Hepatocyte (in vitro differentiated cells): Measurements from ENCODE around the gene CHKA. TPM values are rescaled to one million over a fixed set of nuclear protein-coding genes. Genes with fewer than 3 reads are reported as not detected.

Experiments used
- DNase-seq: peaks from one replicate; pipeline ENCODE4 v3.0.0-alpha.2; 2016; ENCODE audit warnings: low spot score
- H2AFZ ChIP-seq: fragments of 200-600 bp; sonication (generic); 2 replicates; pipeline ENCODE4 v1.6.0; 2016; ENCODE audit warnings: antibody characterized with exemption, mild to moderate bottlenecking
- H3K27ac ChIP-seq: fragments of 200-600 bp; sonication (generic); 2 replicates; pipeline ENCODE4 v1.5.1; 2016; ENCODE audit warnings: mild to moderate bottlenecking
- H3K27me3 ChIP-seq: fragments of 200-600 bp; sonication (generic); 2 replicates; pipeline ENCODE4 v1.6.1; 2016
- H3K36me3 ChIP-seq: fragments of 200-600 bp; sonication (generic); replicated peaks from 2 replicates; pipeline ENCODE4 v1.5.1; 2016; ENCODE audit warnings: low read depth; ENCODE audit not compliant: insufficient read depth
- H3K4me1 ChIP-seq: fragments of 200-600 bp; sonication (generic); 2 replicates; pipeline ENCODE4 v1.5.1; 2016; ENCODE audit warnings: mild to moderate bottlenecking, moderate library complexity; ENCODE audit not compliant: insufficient read depth
- H3K4me2 ChIP-seq: fragments of 200-600 bp; sonication (generic); 2 replicates; pipeline ENCODE4 v1.6.0; 2016
- H3K4me3 ChIP-seq: fragments of 200-600 bp; sonication (generic); 2 replicates; pipeline ENCODE4 v1.5.1; 2016; ENCODE audit warnings: mild to moderate bottlenecking
- H3K79me2 ChIP-seq: fragments of 200-600 bp; sonication (generic); 2 replicates; pipeline ENCODE4 v1.6.0; 2017; ENCODE audit warnings: mild to moderate bottlenecking
- H3K9me2 ChIP-seq: fragments of 200-600 bp; sonication (generic); replicated peaks from 2 replicates; pipeline ENCODE4 v1.6.0; 2017; ENCODE audit warnings: mild to moderate bottlenecking; ENCODE audit not compliant: insufficient read depth
- H3K9me3 ChIP-seq: fragments of 200-600 bp; sonication (generic); 2 replicates; pipeline ENCODE4 v1.5.1; 2016; ENCODE audit warnings: low read depth, mild to moderate bottlenecking
- H4K20me1 ChIP-seq: fragments of 200-600 bp; sonication (generic); 2 replicates; pipeline ENCODE4 v1.6.0; 2016; ENCODE audit warnings: mild to moderate bottlenecking; ENCODE audit not compliant: insufficient read depth, poor library complexity, severe bottlenecking
- CTCF ChIP-seq: fragments of 200-600 bp; sonication (generic); IDR thresholded peaks from 2 replicates; pipeline ENCODE4 v1.5.1; 2016; ENCODE audit warnings: antibody characterized with exemption, mild to moderate bottlenecking; ENCODE audit not compliant: poor library complexity
- EZH2 ChIP-seq: fragments of 200-600 bp; sonication (generic); IDR thresholded peaks from 2 replicates; pipeline ENCODE4 v1.6.1; 2016; ENCODE audit warnings: antibody characterized with exemption, mild to moderate bottlenecking, borderline replicate concordance
- EZH2phosphoT487 ChIP-seq: fragments of 200-600 bp; sonication (generic); IDR thresholded peaks from one replicate; pipeline ENCODE4 v1.6.1; 2018; ENCODE audit warnings: antibody characterized with exemption, mild to moderate bottlenecking, low read depth, moderate library complexity; ENCODE audit not compliant: unreplicated experiment, severe bottlenecking
- WGBS: methylation state at CpG from one replicate; pipeline ENCODE4 v1.1.6; 2016; ENCODE audit warnings: low lambda C conversion rate; ENCODE audit errors: missing lambda C conversion rate; 5-methylcytosine and 5-hydroxymethylcytosine counted together
- polyA plus RNA-seq: library from polyadenylated mRNA; unstranded; fragments of >200 nt; fragmentation: Nextera tagmentation; extraction: Ambion mirVana; gene quantifications from 2 replicates; pipeline ENCODE4 v1.2.1, GENCODE V29; 2016
- total RNA-seq: library from RNA; depleted of rRNA; stranded (reverse); fragments of >200 nt; gene quantifications from 2 replicates; pipeline ENCODE4 v1.2.3, GENCODE V29; 2014

CHKA gene
- total and polyA plus RNA-seq, 2 experiments from 2014 or later, result 70.0 to 117 TPM

- Histone ChIP-seq H3K4me2 (no peak overlapping the region), H3K4me1 (no peaks in the 10 kb centered on the region), H3K9me3 (no peaks in the 10 kb centered on the region), H3K36me3 (no peaks in the 10 kb centered on the region), H3K9me2 (no peaks in the 10 kb centered on the region), H2AFZ (no peak overlapping the region), H3K27me3 (no peaks in the 10 kb centered on the region), H3K4me3 (no peak overlapping the region), H3K27ac (no peak overlapping the region), H3K79me2 (no peaks in the 10 kb centered on the region), H4K20me1 (no peaks in the 10 kb centered on the region)
- DNase-seq, result no peak
- WGBS, result 85% methylated on average over 18 of the region's 18 CpGs
- TF ChIP-seq CTCF (no peak), EZH2 (no peak), EZH2phosphoT487 (no peak)
Measured at GRCh38 chr11:68050371-68050841, 70.8 kb downstream of the CHKA start.

- Histone ChIP-seq H3K4me3 (no peak overlapping the region), H3K9me3 (no peaks in the 10 kb centered on the region), H3K27ac (no peak overlapping the region), H3K79me2 (no peaks in the 10 kb centered on the region), H3K27me3 (no peaks in the 10 kb centered on the region), H3K4me2 (no peak overlapping the region), H4K20me1 (no peaks in the 10 kb centered on the region), H2AFZ (no peak overlapping the region), H3K9me2 (no peaks in the 10 kb centered on the region), H3K36me3 (no peaks in the 10 kb centered on the region), H3K4me1 (no peaks in the 10 kb centered on the region)
- no peak for TF ChIP-seq CTCF
- no peak for TF ChIP-seq EZH2phosphoT487
- no peak for TF ChIP-seq EZH2
- WGBS, result 93% methylated on average over 38 of the region's 40 CpGs
- DNase-seq, result no peak
Measured at GRCh38 chr11:68049509-68050370, 71.4 kb downstream of the CHKA start.

- Histone ChIP-seq H3K36me3 (no peaks in the 10 kb centered on the region), H3K4me1 (no peaks in the 10 kb centered on the region), H2AFZ (no peak overlapping the region), H4K20me1 (no peaks in the 10 kb centered on the region), H3K27me3 (no peaks in the 10 kb centered on the region), H3K9me3 (no peaks in the 10 kb centered on the region), H3K79me2 (no peaks in the 10 kb centered on the region), H3K4me3 (no peak overlapping the region), H3K9me2 (no peaks in the 10 kb centered on the region), H3K27ac (no peak overlapping the region), H3K4me2 (no peak overlapping the region)
- TF ChIP-seq CTCF (no peak), EZH2phosphoT487 (no peak), EZH2 (no peak)
- DNase-seq, result no peak
- WGBS, result 95% methylated on average over 27 of the region's 35 CpGs
Measured at GRCh38 chr11:68048681-68049508, 72.3 kb downstream of the CHKA start.
